Measurements from ENCODE around the gene FITM1. TPM values are rescaled to one million over a fixed set of nuclear protein-coding genes. Genes with fewer than 3 reads are reported as not detected.

Gene FITM1
- total RNA-seq, result 0.58 TPM
- long read RNA-seq, result 0 reads

GRCh38 chr14:24130380-24130716, at the start of gene FITM1:
TSS of gene FITM1 (plus strand) at chr14:24130659. CDS start at chr14:24131564, 905 bp downstream.
- no peak for DNase-seq (ENCODE audit: low spot score)

GRCh38 chr14:24080888-24081738, 49.3 kb upstream of the FITM1 start:
- DNase-seq (ENCODE audit: low spot score), result no peak

GRCh38 chr14:24081739-24082211, 48.7 kb upstream of the FITM1 start:
- no peak for DNase-seq (ENCODE audit: low spot score)

- no peak for DNase-seq (ENCODE audit: low spot score)
Observed at GRCh38 chr14:24082411-24083080, 47.9 kb upstream of the FITM1 start.

GRCh38 chr14:24083462-24083861, 47.0 kb upstream of the FITM1 start:
- DNase-seq (ENCODE audit: low spot score), result no peak

GRCh38 chr14:24084440-24084839, 46.0 kb upstream of the FITM1 start:
- DNase-seq (ENCODE audit: low spot score), result no peak

- DNase-seq (ENCODE audit: low spot score), result no peak
Observed at GRCh38 chr14:24085215-24085614, 45.2 kb upstream of the FITM1 start.

GRCh38 chr14:24086193-24086955, 44.1 kb upstream of the FITM1 start:
- DNase-seq (ENCODE audit: low spot score), result peak; percentile 60

GRCh38 chr14:24087004-24087403, 43.5 kb upstream of the FITM1 start:
- no peak for DNase-seq (ENCODE audit: low spot score)

- peak; percentile 76 for DNase-seq (ENCODE audit: low spot score)
Observed at GRCh38 chr14:24088095-24088494, 42.4 kb upstream of the FITM1 start.

- no peak for DNase-seq (ENCODE audit: low spot score)
Observed at GRCh38 chr14:24089890-24090289, 40.6 kb upstream of the FITM1 start.

- peak; percentile 28 for DNase-seq (ENCODE audit: low spot score)
Observed at GRCh38 chr14:24092110-24092504, 38.4 kb upstream of the FITM1 start.

- DNase-seq (ENCODE audit: low spot score), result peak; percentile 62
Observed at GRCh38 chr14:24092505-24093206, 37.8 kb upstream of the FITM1 start.

GRCh38 chr14:24093207-24093900, 37.1 kb upstream of the FITM1 start:
- no peak for DNase-seq (ENCODE audit: low spot score)

- peak; percentile 97 for DNase-seq (ENCODE audit: low spot score)
Observed at GRCh38 chr14:24093901-24094840, 36.3 kb upstream of the FITM1 start, which contains the start of gene PCK2. TSS of gene PCK2 (plus strand) at chr14:24094311. CDS start at chr14:24094406, 95 bp downstream.

- peak; percentile 68 for DNase-seq (ENCODE audit: low spot score)
Observed at GRCh38 chr14:24094841-24095270, 35.6 kb upstream of the FITM1 start.

- no peak for DNase-seq (ENCODE audit: low spot score)
Observed at GRCh38 chr14:24095271-24096068, 35.0 kb upstream of the FITM1 start.

- no peak for DNase-seq (ENCODE audit: low spot score)
Observed at GRCh38 chr14:24096545-24097181, 33.8 kb upstream of the FITM1 start.
